Measurements from ENCODE around the gene PPARG. TPM values are rescaled to one million over a fixed set of nuclear protein-coding genes. Genes with fewer than 3 reads are reported as not detected.

The PPARG gene
- total and polyA plus RNA-seq, 2 of the 13 experiments (the other 11 are each of a cell fraction or from before 2014, with no cell fraction given), result 13.9 to 58.3 TPM

GRCh38 chr3:12462159-12462947, 173.5 kb downstream of the PPARG start (continued):
- TF ChIP-seq BATF2 (CRISPR knock-in tag; IDR thresholded peaks at IDR 0.05) (no peak), ZNF335 (CRISPR knock-in tag; IDR thresholded peaks at IDR 0.05) (0 out of 2 replicates have a peak, but pooled peaks have one; percentile 21), RCOR2 (CRISPR knock-in tag; IDR thresholded peaks at IDR 0.05) (peak; percentile 86; the same call in 1 of the 2 replicates), THRA (CRISPR knock-in tag; IDR thresholded peaks at IDR 0.05; ENCODE audit: borderline replicate concordance) (peak; percentile 19; the same call in 1 of the 2 replicates), ZNF644 (CRISPR knock-in tag; IDR thresholded peaks at IDR 0.05; ENCODE audit: low read depth) (peak; percentile 58; the same call in 1 of the 2 replicates), HMG20B (CRISPR knock-in tag; conservative IDR thresholded peaks at IDR 0.05) (no peak), TFAP4 (IDR thresholded peaks at IDR 0.05; ENCODE audit: borderline replicate concordance, low read depth) (peak; percentile 5; the same call in 1 of the 2 replicates), WIZ (CRISPR knock-in tag; IDR thresholded peaks at IDR 0.05) (0 out of 2 replicates have a peak, but pooled peaks have one; percentile 69), THAP9 (CRISPR knock-in tag; IDR thresholded peaks at IDR 0.05; ENCODE audit: borderline replicate concordance) (0 out of 2 replicates have a peak, but pooled peaks have one; percentile 26), NR2F2 (IDR thresholded peaks at IDR 0.05; ENCODE audit: borderline replicate concordance, low read depth) (no peak), DMAP1 (CRISPR knock-in tag; IDR thresholded peaks at IDR 0.05) (0 out of 2 replicates have a peak, but pooled peaks have one; percentile 16), ZNF180 (CRISPR knock-in tag; IDR thresholded peaks at IDR 0.05; ENCODE audit: borderline replicate concordance, low read depth) (no peak), HNRNPUL1 (IDR thresholded peaks at IDR 0.05; ENCODE audit: low read depth, low read length) (no peak), PCBP2 (optimal IDR thresholded peaks at IDR 0.05; ENCODE audit: low read depth, low read length, poor library complexity, severe bottlenecking) (no peak), PLRG1 (conservative IDR thresholded peaks at IDR 0.05) (no peak), NCOR1 (IDR thresholded peaks at IDR 0.05; ENCODE audit: borderline replicate concordance, low read length) (no peak), ARID2 (CRISPR knock-in tag; IDR thresholded peaks at IDR 0.05; ENCODE audit: borderline replicate concordance) (no peak), KAT7 (CRISPR knock-in tag; IDR thresholded peaks at IDR 0.05; ENCODE audit: borderline replicate concordance) (no peak), ZFX (CRISPR knock-in tag; IDR thresholded peaks at IDR 0.05; ENCODE audit: low read depth) (peak; percentile 84), RXRB (CRISPR knock-in tag; IDR thresholded peaks at IDR 0.05; ENCODE audit: borderline replicate concordance) (peak; percentile 87), SOX6 (IDR thresholded peaks at IDR 0.05) (no peak), SOX6 (CRISPR knock-in tag; IDR thresholded peaks at IDR 0.05) (peak; percentile 44; the same call in 1 of the 2 replicates), ZNF362 (CRISPR knock-in tag; IDR thresholded peaks at IDR 0.05; ENCODE audit: borderline replicate concordance) (no peak)

All from HepG2 (cell line).